Adipocyte (in vitro differentiated cells): Measurements from ENCODE around the gene RBMS3.

Source experiments
- DNase-seq: peaks from one replicate; pipeline ENCODE4 v3.0.0-alpha.2; 2015; ENCODE audit warnings: low read depth
- H3K27me3 ChIP-seq: replicated peaks from 2 replicates; pipeline ENCODE4 v1.7.0; 2013; ENCODE audit warnings: mild to moderate bottlenecking, low read length, moderate library complexity; ENCODE audit not compliant: control insufficient read depth, insufficient read depth
- H3K36me3 ChIP-seq: 2 replicates; pipeline ENCODE4 v1.7.0; 2013; ENCODE audit warnings: low read length, mild to moderate bottlenecking, moderate library complexity; ENCODE audit not compliant: control insufficient read depth, insufficient read depth, severe bottlenecking
- H3K4me1 ChIP-seq: 2 replicates; pipeline ENCODE4 v1.7.0; 2013; ENCODE audit warnings: mild to moderate bottlenecking, low read length, moderate library complexity; ENCODE audit not compliant: control insufficient read depth, insufficient read depth
- H3K4me3 ChIP-seq: 2 replicates; pipeline ENCODE4 v1.7.0; 2013; ENCODE audit warnings: mild to moderate bottlenecking, low read length, moderate library complexity
- H3K9ac ChIP-seq: 2 replicates; pipeline ENCODE4 v1.7.0; 2013; ENCODE audit warnings: mild to moderate bottlenecking, low read length, moderate library complexity
- H3K9me3 ChIP-seq: 2 replicates; pipeline ENCODE4 v1.7.0; 2013; ENCODE audit warnings: mild to moderate bottlenecking, low read length, moderate library complexity; ENCODE audit not compliant: control insufficient read depth

RBMS3 gene

GRCh38 chr3:29639578-29640290, 358.9 kb downstream of the RBMS3 start:
- peak; percentile 36 for DNase-seq
- peaks cover 9% of the 10 kb centered on the region for H3K36me3 ChIP-seq
- peaks cover 10% of the 10 kb centered on the region for H3K9me3 ChIP-seq
- no peaks in the 10 kb centered on the region for H3K27me3 ChIP-seq
- H3K4me1 ChIP-seq: peaks cover 31% of the 10 kb centered on the region
- H3K9ac ChIP-seq: no peak overlapping the region
- no peak overlapping the region for H3K4me3 ChIP-seq

- peak; percentile 57 for DNase-seq
- Histone ChIP-seq H3K9ac (peak overlapping the region; percentile 31), H3K4me1 (peaks cover 46% of the 10 kb centered on the region), H3K4me3 (no peak overlapping the region), H3K27me3 (no peaks in the 10 kb centered on the region), H3K9me3 (no peaks in the 10 kb centered on the region), H3K36me3 (no peaks in the 10 kb centered on the region)
Measured at GRCh38 chr3:29642393-29643033, 361.6 kb downstream of the RBMS3 start.

- no peaks in the 10 kb centered on the region for H3K9me3 ChIP-seq
- no peak for DNase-seq
Measured at GRCh38 chr3:29643034-29643425, 362.2 kb downstream of the RBMS3 start.

GRCh38 chr3:29644261-29644660, 363.4 kb downstream of the RBMS3 start:
- H3K36me3 ChIP-seq: no peaks in the 10 kb centered on the region
- peak; percentile 59 for DNase-seq
- peak overlapping the region; percentile 45 for H3K4me3 ChIP-seq
- H3K27me3 ChIP-seq: no peaks in the 10 kb centered on the region
- no peaks in the 10 kb centered on the region for H3K9me3 ChIP-seq
- H3K9ac ChIP-seq: peak overlapping the region; percentile 32
- peaks cover 46% of the 10 kb centered on the region for H3K4me1 ChIP-seq

More at GRCh38 chr3:29643034-29643425, 362.2 kb downstream of the RBMS3 start:
- Histone ChIP-seq H3K4me1 (peaks cover 46% of the 10 kb centered on the region), H3K36me3 (no peaks in the 10 kb centered on the region), H3K9ac (peak overlapping the region; percentile 31), H3K4me3 (no peak overlapping the region), H3K27me3 (no peaks in the 10 kb centered on the region)

GRCh38 chr3:29644956-29645636, 364.2 kb downstream of the RBMS3 start:
- peak; percentile 68 for DNase-seq
- no peaks in the 10 kb centered on the region for H3K9me3 ChIP-seq
- peak overlapping the region; percentile 32 for H3K9ac ChIP-seq
- H3K4me1 ChIP-seq: peaks cover 38% of the 10 kb centered on the region
- no peaks in the 10 kb centered on the region for H3K36me3 ChIP-seq
- no peaks in the 10 kb centered on the region for H3K27me3 ChIP-seq
- H3K4me3 ChIP-seq: peak overlapping the region; percentile 45

- no peak overlapping the region for H3K4me3 ChIP-seq
- H3K4me1 ChIP-seq: peaks cover 38% of the 10 kb centered on the region
- no peaks in the 10 kb centered on the region for H3K27me3 ChIP-seq
- no peaks in the 10 kb centered on the region for H3K9me3 ChIP-seq
- peak overlapping the region; percentile 15 for H3K9ac ChIP-seq
- H3K36me3 ChIP-seq: no peaks in the 10 kb centered on the region
- no peak for DNase-seq
Measured at GRCh38 chr3:29646043-29646442, 365.2 kb downstream of the RBMS3 start.

- peaks cover 2% of the 10 kb centered on the region for H3K36me3 ChIP-seq
- peak; percentile 15 for DNase-seq
Measured at GRCh38 chr3:29649815-29650547, 369.1 kb downstream of the RBMS3 start.

GRCh38 chr3:29653680-29654079, 372.8 kb downstream of the RBMS3 start:
- H3K27me3 ChIP-seq: no peaks in the 10 kb centered on the region
- no peak for DNase-seq
- peaks cover 6% of the 10 kb centered on the region for H3K36me3 ChIP-seq
- peaks cover 4% of the 10 kb centered on the region for H3K4me1 ChIP-seq
- H3K9ac ChIP-seq: no peak overlapping the region
- H3K4me3 ChIP-seq: no peak overlapping the region
- no peaks in the 10 kb centered on the region for H3K9me3 ChIP-seq

More at GRCh38 chr3:29649815-29650547, 369.1 kb downstream of the RBMS3 start:
- Histone ChIP-seq H3K9ac (no peak overlapping the region), H3K4me3 (no peak overlapping the region), H3K9me3 (no peaks in the 10 kb centered on the region), H3K4me1 (peaks cover 13% of the 10 kb centered on the region), H3K27me3 (no peaks in the 10 kb centered on the region)

- no peak for DNase-seq
- no peak overlapping the region for H3K9ac ChIP-seq
- no peaks in the 10 kb centered on the region for H3K27me3 ChIP-seq
- H3K4me3 ChIP-seq: no peak overlapping the region
- peaks cover 6% of the 10 kb centered on the region for H3K36me3 ChIP-seq
- no peaks in the 10 kb centered on the region for H3K9me3 ChIP-seq
- H3K4me1 ChIP-seq: peaks cover 4% of the 10 kb centered on the region
Measured at GRCh38 chr3:29655015-29655747, 374.3 kb downstream of the RBMS3 start.

GRCh38 chr3:29665688-29666087, 384.8 kb downstream of the RBMS3 start:
- H3K4me3 ChIP-seq: no peak overlapping the region
- no peak for DNase-seq
- H3K9ac ChIP-seq: no peak overlapping the region
- H3K36me3 ChIP-seq: no peaks in the 10 kb centered on the region
- H3K9me3 ChIP-seq: no peaks in the 10 kb centered on the region
- no peaks in the 10 kb centered on the region for H3K4me1 ChIP-seq
- H3K27me3 ChIP-seq: no peaks in the 10 kb centered on the region
